HT-29 (cell line): Measurements from ENCODE around the gene ASB18. TPM values are rescaled to one million over a fixed set of nuclear protein-coding genes. Genes with fewer than 3 reads are reported as not detected.

Experiments used
- DNase-seq: peaks from one replicate; pipeline ENCODE4 v3.0.0-alpha.2; 2015; ENCODE audit warnings: low spot score
- total RNA-seq: library from RNA; depleted of rRNA; stranded (reverse); fragments of >200 nt; shearing (Covaris generic); gene quantifications from 2 replicates; pipeline ENCODE4 v1.2.3, GENCODE V29; 2014

ASB18 gene
- total RNA-seq, 1 experiment from 2014 or later = not detected

DNA sequence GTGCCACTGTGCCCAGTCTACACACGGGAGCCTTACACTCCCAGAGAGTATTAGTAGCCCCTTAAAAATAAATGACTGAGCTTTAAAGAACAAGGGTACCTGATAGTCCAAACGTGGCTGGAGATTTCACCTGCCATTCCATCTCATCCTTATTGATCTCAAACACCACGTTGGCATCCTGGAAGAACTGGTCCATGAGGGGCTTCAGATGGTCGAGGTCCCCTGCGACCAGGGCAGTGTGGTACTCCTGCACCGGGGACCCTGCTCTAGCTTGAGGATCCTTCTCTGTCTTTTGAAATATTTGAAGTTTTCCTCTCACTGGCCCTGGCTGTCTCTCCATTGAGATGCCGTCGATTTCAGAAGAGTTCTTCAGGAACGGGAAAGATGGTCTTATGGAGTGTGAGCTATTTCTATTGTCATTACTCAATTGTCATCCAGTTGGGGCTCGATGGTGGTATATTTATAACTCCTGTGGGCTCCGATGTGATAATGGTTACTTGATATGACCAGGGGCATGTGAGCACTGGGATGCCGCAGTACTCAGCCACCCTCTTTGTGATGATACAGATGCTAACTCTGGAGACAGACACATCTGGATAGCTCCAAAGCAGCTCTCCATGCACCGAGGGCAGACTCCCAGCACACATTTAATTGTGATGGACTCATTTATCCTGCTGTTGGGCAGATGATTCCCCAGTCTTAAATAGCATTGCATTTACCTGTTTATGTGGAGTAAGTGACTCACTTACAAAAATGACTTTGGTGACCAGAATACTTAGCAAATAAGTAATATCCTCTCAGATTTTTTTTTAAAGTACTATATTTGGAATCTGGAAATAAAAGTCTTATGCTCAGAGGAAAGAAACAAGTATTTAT lies 22.8 kb downstream of the ASB18 start:
- no peak for DNase-seq

GRCh38 chr2:236240228-236240990 lies 23.8 kb downstream of the ASB18 start:
- no peak for DNase-seq

- no peak for DNase-seq
Measured at GRCh38 chr2:236239276-236240065, 24.7 kb downstream of the ASB18 start.

GRCh38 chr2:236238751-236239150 lies 25.5 kb downstream of the ASB18 start:
- DNase-seq = no peak

- no peak for DNase-seq
Measured at GRCh38 chr2:236237468-236238190, 26.6 kb downstream of the ASB18 start.

DNA sequence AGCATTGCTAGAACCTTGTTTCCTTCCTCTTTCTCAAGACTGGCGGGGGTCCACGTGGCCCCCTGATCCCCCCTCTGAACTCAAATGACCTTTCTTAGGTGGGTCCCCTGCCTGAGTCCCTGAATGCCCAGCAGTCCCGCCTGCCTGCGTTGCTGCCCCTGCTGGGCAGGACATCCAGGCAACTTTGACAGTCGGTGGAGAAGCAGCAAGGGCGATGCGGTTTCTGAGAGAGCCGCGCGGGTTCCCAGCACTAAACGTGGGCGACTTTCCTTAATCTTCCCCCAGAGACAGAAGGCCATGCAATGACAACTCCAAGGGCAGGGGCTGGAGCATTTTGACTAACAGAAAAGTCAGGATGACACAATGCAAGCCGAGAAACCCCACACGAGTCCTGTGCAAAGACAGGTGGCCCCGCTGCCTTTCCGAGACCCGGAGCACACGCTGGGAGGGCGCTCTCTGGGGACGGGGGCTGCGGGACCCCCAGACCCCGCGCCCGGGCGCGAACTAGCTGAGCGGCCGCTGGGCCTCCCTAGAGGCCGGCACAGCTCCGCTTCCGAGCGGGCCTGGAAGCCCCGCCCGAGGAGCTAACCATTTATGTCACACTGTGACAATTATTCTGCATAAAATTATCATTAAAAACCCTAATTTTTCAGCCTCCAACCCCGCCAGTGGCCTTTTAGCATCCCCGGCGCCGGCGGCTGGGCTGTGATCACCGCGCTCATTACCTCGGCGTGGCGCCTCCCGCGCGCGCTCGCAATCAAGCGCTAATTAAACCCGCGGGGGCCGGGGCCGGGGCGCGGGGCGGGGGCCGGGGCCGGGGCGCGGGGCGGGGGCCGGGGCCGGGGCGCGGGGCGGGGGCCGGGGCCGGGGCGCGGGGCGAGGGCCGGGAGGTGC lies 27.4 kb downstream of the ASB18 start:
- DNase-seq = no peak

DNA sequence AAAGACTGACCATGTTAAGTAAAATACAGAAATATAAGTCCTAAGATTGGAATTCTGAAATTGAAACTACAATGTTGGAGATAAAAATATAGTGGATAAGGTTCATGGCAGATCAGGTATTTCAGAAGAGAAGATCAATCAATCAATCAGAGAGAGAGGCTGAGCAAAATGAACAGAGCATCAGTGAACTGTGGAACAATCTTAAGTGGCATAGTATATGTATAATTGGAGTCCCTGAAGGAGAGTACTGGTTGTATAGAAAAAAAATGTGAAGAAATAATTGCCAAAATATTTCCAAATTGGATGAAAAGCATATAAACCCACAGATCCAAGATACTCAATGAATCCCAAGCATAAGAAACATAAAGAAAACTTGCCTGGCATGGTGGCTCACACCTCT lies 35.0 kb downstream of the ASB18 start:
- no peak for DNase-seq

DNA sequence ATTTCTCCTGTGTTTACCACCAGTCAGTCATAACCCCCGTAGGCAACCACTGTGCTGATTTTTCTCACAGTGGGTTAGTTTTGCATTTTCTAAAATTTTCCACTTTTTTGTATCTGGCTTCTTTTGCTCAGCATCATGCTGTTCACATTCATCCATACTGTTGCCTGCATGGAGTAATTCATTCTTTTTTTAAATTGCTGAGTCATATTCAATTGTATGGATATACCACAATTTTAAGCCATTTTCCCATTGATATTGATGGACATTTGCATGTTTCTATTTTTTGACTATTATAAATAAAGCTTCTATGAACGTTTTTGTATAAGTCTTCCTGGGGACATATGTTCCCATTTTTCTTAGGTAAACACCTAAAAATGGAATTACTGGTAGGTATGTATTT lies 40.5 kb downstream of the ASB18 start:
- no peak for DNase-seq

GRCh38 chr2:236221798-236222197 lies 42.4 kb downstream of the ASB18 start:
- DNase-seq = no peak

DNA sequence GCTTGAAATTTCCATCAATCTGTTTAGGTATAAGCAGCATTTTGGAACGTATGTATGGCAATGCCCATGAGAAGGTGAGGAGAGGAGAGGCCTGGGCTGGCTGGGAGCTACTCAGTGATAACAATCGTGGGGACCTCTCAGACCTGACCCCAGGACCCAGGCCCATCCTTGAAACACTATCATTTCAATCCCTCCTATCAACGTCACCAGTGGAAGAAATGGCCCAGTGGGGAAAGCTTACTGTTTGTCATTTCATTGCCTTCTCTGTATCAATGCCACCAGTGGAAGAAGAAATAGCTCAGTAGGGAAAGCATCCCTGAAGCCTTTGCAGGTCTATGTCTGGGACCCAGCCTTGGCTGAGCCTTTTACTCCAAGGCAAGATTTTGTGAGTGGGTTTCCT lies 44.8 kb downstream of the ASB18 start:
- DNase-seq = no peak

GRCh38 chr2:236217926-236218325 lies 46.3 kb downstream of the ASB18 start:
- no peak for DNase-seq

DNA sequence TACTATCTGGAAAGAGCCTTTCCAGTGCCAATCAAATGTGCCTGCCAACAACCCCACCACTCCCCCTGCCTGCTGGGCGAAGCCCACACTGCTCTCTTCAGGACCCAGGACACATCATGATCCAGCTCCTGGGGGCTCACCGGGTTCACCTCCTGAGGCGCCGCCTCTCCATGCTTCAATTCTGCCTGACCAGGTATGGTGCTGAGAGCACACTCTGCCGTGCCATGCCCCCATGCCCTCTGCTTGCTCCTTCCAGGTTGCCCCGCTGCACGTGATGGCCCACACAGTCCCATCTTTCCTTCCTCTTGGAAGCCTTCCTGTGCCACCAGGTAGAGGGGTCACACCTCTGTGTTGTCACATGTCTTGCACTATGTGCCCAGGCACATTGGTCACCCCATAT lies 47.5 kb downstream of the ASB18 start:
- DNase-seq = no peak

DNA sequence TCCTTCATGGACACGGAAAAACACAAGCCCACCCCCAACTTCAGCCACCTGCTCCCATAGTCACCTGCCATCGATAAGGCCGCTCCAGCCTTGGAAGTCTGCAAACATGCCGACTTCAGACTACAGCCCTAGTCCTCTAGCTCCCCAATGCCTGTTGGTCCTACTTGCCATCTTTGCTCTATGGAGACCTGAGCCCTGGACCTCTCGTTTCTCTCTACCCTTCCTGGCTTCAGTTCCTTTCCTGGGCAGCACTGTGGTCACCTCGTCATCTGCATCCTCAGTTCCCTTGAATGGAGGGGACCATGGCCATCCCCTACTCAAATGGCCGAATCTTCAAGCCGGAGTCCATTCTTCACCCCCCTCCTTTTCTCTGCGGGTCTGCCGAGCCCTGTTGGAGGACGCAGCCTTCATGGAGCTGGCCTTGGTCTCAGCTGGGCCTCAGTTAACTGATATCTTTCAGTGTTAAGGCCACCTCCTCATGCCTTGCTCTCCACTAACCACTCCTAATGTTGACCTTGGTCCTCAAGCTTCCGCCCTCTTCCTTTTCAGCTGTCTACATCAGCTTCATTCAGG lies 48.4 kb downstream of the ASB18 start:
- no peak for DNase-seq

GRCh38 chr2:236215196-236215595 lies 49.0 kb downstream of the ASB18 start:
- no peak for DNase-seq

- no peak for DNase-seq
Measured at GRCh38 chr2:236214376-236214995, 49.7 kb downstream of the ASB18 start.

GRCh38 chr2:236211296-236211695 lies 52.9 kb downstream of the ASB18 start:
- no peak for DNase-seq

DNA sequence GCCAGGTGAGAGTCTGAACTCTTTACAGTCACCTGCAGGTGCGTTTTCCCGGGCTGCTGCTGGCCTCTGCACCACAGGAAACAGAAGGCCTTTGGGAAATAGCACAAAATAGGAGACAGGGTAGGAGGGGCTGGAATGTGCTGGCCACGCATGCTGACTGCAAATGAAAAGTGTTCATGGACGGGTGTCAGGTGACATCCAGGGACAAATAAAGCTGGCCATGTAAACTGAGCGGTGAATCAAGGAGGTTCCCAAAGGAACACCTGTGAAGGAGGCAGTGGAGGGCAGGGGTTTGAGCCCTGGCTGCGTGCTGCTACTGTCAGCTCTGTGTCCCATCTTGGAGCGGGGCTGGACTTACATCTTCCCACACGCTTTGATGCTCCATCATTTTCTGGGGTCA lies 53.7 kb downstream of the ASB18 start:
- no peak for DNase-seq

- DNase-seq = no peak
Measured at GRCh38 chr2:236209996-236210395, 54.2 kb downstream of the ASB18 start.

DNA sequence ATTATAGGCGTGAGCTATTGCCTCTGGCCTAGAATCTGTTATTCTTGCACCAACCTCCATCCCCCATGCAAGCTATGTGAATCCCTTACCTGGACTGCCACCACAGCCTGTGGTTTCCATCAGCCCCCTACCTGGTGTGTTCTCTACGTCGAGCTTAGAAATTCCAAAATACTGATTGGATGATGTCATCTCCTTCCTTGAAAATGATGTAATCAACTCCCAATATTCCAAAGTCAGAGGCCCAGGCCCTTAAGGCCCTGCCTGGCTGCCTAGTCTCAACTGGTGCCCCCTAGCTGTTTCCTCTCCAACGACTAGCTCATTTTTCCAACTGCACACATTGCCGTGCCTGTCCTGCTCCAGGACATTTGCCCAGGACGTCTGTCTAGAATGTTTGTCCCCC lies 54.7 kb downstream of the ASB18 start:
- no peak for DNase-seq
